Right lobe of liver (tissue), 6 donors: ENCODE results near the gene CYP11A1. TPM values are rescaled to one million over a fixed set of nuclear protein-coding genes. Genes with fewer than 3 reads are reported as not detected.
A peak's percentile ranks its signal among the peaks of the same experiment; 100 is the strongest.

ENCODE experiments used
- ATAC-seq, 4 donors: fragments of 200-7000 bp; cut with Tn5 transposase; one replicate each; pipeline ENCODE4 v1.9.1; 2020; ENCODE audit warnings: mild to moderate bottlenecking in 4 of 4, moderate library complexity in 4 of 4
- DNase-seq, 3 donors: peaks; one replicate each; pipeline ENCODE4 v3.0.0-alpha.2; 2020
- H3K27ac ChIP-seq, 3 donors: fragments of 200-600 bp; one replicate each; pipeline ENCODE4 v1.8.0; 2022
- H3K27me3 ChIP-seq, 2 donors: fragments of 200-600 bp; one replicate each; pipeline ENCODE4 v1.8.0; 2022
- H3K36me3 ChIP-seq, 4 donors: fragments of 200-600 bp; sonication (generic) in 1 of 4; one replicate each; pipeline versions ENCODE4 v1.5.1 to v1.8.0; 2017 to 2022; ENCODE audit warnings: control low read depth in 1 of 4
- H3K4me1 ChIP-seq, 4 donors: fragments of 200-600 bp; sonication (generic) in 1 of 4; one replicate each; pipeline versions ENCODE4 v1.5.1 to v1.8.0; 2017 to 2022; ENCODE audit warnings: control low read depth in 1 of 4
- H3K4me3 ChIP-seq, 3 donors: fragments of 200-600 bp; one replicate each; pipeline ENCODE4 v1.8.0; 2022
- H3K9me3 ChIP-seq, 4 donors: fragments of 200-600 bp; sonication (generic) in 1 of 4; one replicate each; pipeline versions ENCODE4 v1.5.1 to v1.8.0; 2017 to 2022; ENCODE audit warnings: control low read depth in 1 of 4
- POLR2A ChIP-seq: fragments of 450-650 bp; IDR thresholded peaks from one replicate; pipeline ENCODE4 v1.6.1; 2017; ENCODE audit warnings: antibody characterized with exemption, mild to moderate bottlenecking
- WGBS: methylation state at CpG from one replicate; pipeline ENCODE4 v1.1.6; 2018; ENCODE audit warnings: low coverage, low lambda C conversion rate; ENCODE audit not compliant: insufficient coverage; ENCODE audit errors: missing lambda C conversion rate; 5-methylcytosine and 5-hydroxymethylcytosine counted together
- intact Hi-C, 2 donors: fragments of 100-400 bp; cut with DNase I; formaldehyde crosslinking; loops; one replicate each; pipeline versions ENCODE4 v1.11.2 to v1.14.1; 2022
- total RNA-seq, 6 experiments: library from RNA; depleted of rRNA in 2 of 6; stranded (reverse); fragments of >200 nt in 2 of 6; fragmentation: NEBNext Ultra II Directional in 3 of 6; extraction: Animal tissue kit (Norgen Biotek cat#: 25700) in 3 of 6; gene quantifications; one replicate each; pipeline versions ENCODE4 v1.1.0 to v1.2.4, GENCODE V29; 2016 to 2023
- TF ChIP-seq, protein P1 (sequence below), 4 donors: fragments of 200-600 bp in 3 of 4; fragments of 450-650 bp in 1 of 4; IDR thresholded peaks; one replicate each; pipeline versions ENCODE4 v1.5.1 to v1.8.0; 2016 to 2022; ENCODE audit warnings: antibody characterized with exemption in 4 of 4, mild to moderate bottlenecking in 2 of 4
- donor health status: DM: no; HTN: yes; CAD: no.
- donor health status: DM: no; HTN: no; CAD: no.
- donor health status: DM: no; HTN: no; CAD: no.
- donor health status: DM: no; HTN: yes; CAD: no.
- donor health status: DM: no; HTN: yes; CAD: no.

CYP11A1 gene
- total RNA-seq, 6 experiments from 2014 or later = 2.5 to 6.4 (median 2.8) TPM

DNA sequence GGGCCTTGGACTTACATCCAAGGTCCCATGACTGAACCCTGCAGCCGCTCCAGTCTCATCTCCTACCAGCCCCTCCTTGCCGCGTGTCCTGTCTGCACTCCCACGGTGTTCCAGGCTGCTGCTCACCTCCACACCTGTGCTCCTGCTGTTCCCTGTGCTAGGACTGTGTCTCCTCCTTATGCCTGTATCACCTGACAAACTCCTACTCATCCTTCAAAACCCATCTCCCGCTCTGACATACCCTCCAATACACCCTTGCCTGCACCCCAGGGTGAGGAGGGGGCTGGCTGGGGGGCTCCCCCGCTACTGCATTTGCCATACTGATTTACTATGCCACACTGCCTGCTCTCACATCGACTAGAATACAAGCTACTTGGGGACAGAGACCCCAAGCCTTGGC is 53.6 kb downstream of the CYP11A1 start:
- Histone ChIP-seq H3K36me3 (no peaks in the 10 kb centered on the region), H3K4me3 (no peak overlapping the region), H3K27ac (no peak overlapping the region), H3K27me3 (no peaks in the 10 kb centered on the region), H3K9me3 (no peaks in the 10 kb centered on the region), H3K4me1 (no peaks in the 10 kb centered on the region)
- intact Hi-C loops = no loop called here
- TF ChIP-seq POLR2A = no peak
- TF ChIP-seq, protein P1, sequence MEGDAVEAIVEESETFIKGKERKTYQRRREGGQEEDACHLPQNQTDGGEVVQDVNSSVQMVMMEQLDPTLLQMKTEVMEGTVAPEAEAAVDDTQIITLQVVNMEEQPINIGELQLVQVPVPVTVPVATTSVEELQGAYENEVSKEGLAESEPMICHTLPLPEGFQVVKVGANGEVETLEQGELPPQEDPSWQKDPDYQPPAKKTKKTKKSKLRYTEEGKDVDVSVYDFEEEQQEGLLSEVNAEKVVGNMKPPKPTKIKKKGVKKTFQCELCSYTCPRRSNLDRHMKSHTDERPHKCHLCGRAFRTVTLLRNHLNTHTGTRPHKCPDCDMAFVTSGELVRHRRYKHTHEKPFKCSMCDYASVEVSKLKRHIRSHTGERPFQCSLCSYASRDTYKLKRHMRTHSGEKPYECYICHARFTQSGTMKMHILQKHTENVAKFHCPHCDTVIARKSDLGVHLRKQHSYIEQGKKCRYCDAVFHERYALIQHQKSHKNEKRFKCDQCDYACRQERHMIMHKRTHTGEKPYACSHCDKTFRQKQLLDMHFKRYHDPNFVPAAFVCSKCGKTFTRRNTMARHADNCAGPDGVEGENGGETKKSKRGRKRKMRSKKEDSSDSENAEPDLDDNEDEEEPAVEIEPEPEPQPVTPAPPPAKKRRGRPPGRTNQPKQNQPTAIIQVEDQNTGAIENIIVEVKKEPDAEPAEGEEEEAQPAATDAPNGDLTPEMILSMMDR (IDR thresholded peaks at IDR 0.05) = no peak
- 63% methylated on average over 5 of the region's 7 CpGs for WGBS
- ATAC-seq (no peak), DNase-seq (no peak)

DNA sequence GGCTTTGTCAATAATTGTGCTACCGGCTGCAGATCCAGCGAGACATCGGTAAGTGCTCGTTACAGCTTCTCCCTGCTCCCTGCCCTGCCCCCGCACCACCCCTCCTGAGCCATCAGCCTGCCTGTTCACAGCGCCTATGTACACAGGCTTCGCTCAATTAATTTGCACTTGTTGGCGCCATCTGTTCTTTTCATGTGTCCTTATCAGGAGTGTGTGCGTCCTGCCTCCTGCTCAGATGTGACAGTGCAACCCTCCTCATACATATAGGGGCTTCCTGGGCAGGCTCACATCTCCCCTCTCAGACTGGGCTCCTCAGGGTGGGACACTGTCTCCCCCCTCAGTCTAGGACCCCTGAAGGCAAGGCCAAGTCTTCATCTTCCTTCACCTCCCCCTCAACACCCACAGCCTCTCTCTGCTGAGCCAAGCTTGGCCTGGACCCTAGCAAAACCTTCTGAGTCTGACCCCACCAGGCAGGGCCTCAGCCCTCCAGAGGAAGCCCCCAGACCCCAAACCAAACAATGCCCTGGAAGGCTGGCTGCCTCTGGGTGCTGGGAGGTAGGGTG is 54.9 kb downstream of the CYP11A1 start:
- no peak for DNase-seq
- H3K4me3 ChIP-seq = no peak overlapping the region
- intact Hi-C loops = no loop called here
- H3K36me3 ChIP-seq = no peaks in the 10 kb centered on the region
- no peaks in the 10 kb centered on the region for H3K27me3 ChIP-seq
- TF ChIP-seq POLR2A = no peak
- TF ChIP-seq, protein P1 (IDR thresholded peaks at IDR 0.05) = no peak
- no peaks in the 10 kb centered on the region for H3K4me1 ChIP-seq
- no peaks in the 10 kb centered on the region for H3K9me3 ChIP-seq
- H3K27ac ChIP-seq = no peak overlapping the region
- WGBS = 79% methylated on average over 7 of the region's 9 CpGs
- ATAC-seq = no peak

DNA sequence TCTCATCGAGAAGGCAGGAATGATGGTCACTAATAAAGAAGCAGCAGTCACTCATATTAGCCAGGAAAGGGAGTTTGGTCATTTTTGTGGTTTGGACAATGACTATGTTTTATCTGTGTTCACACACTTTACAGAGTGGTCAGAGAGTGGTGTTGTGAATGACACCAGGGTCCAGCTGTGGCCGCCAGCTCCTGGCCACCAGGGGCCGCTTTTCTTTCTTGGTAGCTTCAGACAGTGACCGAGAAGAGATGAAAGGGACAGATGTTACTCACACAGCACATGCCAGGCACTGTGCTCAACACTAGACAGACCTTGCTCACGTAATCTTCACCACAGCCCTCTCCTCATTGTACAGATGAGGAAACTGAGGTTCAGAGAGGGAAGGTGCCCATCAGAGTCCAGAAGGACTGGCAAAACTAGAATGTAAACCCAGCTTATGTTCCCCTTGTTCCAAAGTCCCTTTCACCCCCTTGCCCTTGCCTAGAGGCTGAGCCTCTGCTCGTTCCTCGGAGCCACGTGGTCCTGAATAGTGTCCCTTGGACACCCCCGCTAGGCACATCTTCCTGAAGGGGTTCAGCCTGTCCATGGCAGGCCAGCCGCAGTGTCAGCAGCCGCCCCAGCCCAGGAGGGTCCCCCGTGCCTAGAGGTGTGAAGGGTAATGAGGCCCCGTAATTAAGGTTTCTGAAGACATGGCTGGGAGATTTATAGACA is 55.6 kb downstream of the CYP11A1 start:
- no peak overlapping the region for H3K4me3 ChIP-seq
- TF ChIP-seq, protein P1 (IDR thresholded peaks at IDR 0.05) = peak; percentile 22 to 59 (median 54)
- TF ChIP-seq POLR2A = no peak
- WGBS = 24% methylated on average over 9 of the region's 13 CpGs
- H3K27ac ChIP-seq = no peak overlapping the region
- intact Hi-C loops = no loop called here
- H3K27me3 ChIP-seq = no peaks in the 10 kb centered on the region
- no peaks in the 10 kb centered on the region for H3K9me3 ChIP-seq
- peak in 1 of 3 donors; percentile 43 for DNase-seq
- H3K36me3 ChIP-seq = no peaks in the 10 kb centered on the region
- peak; percentile 25 to 64 (median 52) for ATAC-seq
- H3K4me1 ChIP-seq = no peaks in the 10 kb centered on the region

DNA sequence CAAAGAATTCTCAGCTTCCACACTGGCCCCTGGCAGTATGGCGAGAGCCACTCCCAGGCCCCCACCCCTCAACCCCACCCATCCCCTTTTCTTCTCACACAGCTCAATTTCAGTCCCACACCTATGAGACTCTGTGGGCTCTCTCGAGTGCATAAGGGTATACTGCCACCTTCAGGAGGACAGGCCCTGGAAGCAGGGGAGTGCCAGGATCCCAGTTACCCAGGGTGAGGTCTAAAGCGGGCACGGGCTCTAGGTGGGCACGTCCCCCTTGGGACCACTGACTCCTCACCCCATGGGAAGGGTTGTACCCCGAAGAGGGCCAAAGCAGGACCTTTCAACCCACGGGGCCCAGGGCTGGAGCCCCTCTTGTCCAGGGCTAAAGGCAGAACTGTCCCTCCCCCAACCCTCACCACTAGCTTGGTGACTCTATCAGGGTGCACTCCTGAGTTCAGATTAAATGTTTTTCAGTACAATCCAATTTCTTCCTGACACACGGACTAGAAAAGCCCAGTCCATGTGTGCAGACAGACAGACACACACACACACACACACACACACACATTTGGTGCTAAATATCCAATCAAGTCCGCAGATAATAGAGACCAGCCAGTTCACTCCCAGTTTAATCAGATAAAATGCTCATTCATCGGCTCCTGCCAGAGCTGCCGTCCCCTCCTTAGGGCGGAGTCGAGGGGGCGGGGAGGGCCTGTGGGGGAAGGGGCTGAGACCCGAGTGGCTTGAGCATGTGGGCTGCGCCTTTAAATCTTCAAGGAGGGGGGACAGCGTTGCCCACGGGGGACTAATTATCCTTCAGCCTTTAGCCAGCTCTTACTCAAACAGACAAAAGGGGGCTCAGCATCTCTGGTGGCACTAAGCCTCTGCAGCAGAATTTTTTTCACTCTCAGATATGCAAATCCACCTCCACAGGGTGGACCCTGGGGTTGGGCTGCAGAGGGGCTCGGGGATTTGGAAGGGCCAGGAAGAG is 59.3 kb downstream of the CYP11A1 start:
- DNase-seq = peak in 2 of 3 donors; percentile 48 to 54
- ATAC-seq = peak; percentile 74 to 86 (median 78)
- no peak for TF ChIP-seq POLR2A
- TF ChIP-seq, protein P1 (IDR thresholded peaks at IDR 0.05) = peak; percentile 46 to 68 (median 54)
- Histone ChIP-seq H3K9me3 (no peaks in the 10 kb centered on the region), H3K27ac (no peak overlapping the region), H3K27me3 (no peaks in the 10 kb centered on the region), H3K4me3 (no peak overlapping the region), H3K4me1 (no peaks in the 10 kb centered on the region), H3K36me3 (no peaks in the 10 kb centered on the region)
- WGBS = 9% methylated on average over 11 of the region's 19 CpGs
- intact Hi-C loops = loop anchor here in 1 of 2 donors (5.0 kb wide), 1 partner anchor 181 kb away; no protein-coding TSS in a partner anchor
